Middle frontal gyrus (tissue), 1 donor: ENCODE measurements around the gene ERBB4.
"Not testable (repeated sequence)": the region's sequence is repeated elsewhere in the genome, so short reads cannot be mapped to it uniquely, and the experiment has no call there.

Experiments used
- DNase-seq: peaks from one replicate; pipeline ENCODE4 v3.0.0-alpha.2; 2015; ENCODE audit warnings: low spot score; ENCODE audit errors: extremely low spot score

ERBB4 gene

GRCh38 chr2:211620986-211621385, 917.6 kb downstream of the ERBB4 start:
- DNase-seq: no peak

- no peak for DNase-seq
These were observed 920.8 kb downstream of the ERBB4 start for GRCh38 chr2:211617803-211618202.

DNA sequence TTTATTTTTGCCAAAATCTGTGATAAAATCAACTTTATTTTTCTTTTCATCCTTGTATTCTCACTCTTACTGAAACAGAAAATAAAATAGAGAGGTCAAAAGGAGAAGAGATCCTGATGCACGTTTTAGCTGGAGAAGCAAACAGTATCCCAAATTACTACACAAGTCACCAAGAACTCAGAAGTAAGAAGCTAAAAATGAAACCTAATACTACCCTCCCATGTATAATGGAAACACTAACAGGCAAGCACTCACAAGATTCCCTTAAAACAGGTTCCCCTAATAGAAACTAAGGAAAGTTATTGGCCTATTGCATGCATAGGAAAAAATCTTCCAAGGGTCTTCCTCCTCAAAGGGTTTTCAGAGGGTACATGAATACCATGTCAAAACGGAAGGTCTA, 927.0 kb downstream of the ERBB4 start:
- DNase-seq: no peak

DNA sequence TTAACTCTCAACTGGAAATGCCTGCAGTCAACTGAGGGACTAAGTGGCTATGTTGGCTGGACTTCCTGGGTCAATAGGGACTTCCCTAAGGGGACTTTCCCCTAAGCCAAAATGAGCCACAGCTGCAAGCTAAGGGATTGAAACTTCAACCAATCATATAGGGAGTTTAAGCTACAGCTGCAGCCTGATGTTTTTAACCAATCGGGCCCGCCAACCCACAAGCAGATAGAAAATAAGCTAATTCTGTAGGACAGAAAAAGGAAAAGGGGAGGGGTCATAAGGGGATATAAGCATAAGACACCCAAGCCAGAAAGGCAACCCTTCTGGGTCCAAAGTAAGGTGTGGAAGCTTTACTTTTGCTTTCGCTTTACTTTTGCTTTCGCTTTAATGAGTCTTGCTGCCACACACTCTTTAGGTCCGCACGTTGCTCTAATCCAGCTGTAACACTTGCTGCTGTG, 927.5 kb downstream of the ERBB4 start:
- no peak for DNase-seq

- DNase-seq: no peak
These were observed 929.5 kb downstream of the ERBB4 start for GRCh38 chr2:211609127-211609526.

GRCh38 chr2:211599146-211599545, 939.5 kb downstream of the ERBB4 start:
- DNase-seq: no peak

- DNase-seq: no peak
These were observed 940.4 kb downstream of the ERBB4 start for GRCh38 chr2:211598238-211598637.

GRCh38 chr2:211592006-211592405, 946.6 kb downstream of the ERBB4 start:
- not testable (repeated sequence) for DNase-seq

- DNase-seq: no peak
These were observed 947.2 kb downstream of the ERBB4 start for GRCh38 chr2:211591426-211591825.

DNA sequence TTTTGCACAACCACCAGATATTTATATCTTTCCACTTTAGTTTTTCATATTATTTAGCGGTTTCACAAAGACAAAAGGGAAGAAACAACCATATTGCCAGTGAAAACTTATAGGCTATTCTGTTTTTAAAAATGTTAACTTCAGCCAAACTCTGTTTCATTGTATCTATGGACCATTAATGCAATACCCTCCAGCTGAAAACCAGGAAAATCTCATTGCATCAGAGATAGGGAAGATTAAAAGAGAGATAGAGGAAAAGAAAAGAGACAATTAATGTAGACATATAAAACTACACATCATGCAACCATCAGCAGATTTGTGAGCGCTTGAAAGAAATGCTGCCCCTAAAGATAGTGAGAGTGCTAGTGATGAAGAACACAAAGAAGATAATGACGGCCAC, 970.2 kb downstream of the ERBB4 start:
- DNase-seq: no peak

DNA sequence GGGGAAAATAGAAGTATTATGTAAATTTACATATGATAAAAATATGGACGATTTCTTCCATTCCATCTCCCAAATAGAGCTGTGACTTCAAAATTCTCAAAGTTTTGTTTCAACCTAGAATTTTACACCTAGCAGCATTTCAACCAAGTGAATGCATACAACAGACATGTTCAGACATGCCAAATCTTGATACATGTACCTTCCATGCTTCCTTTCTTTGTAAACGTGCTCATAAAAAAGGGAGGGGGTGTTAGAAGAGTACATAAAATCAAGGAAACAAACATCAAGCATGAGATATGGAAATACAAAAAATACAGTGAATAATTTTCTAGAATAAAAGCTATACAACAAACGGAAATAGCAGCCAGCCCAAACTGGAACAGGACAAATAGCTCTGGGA, 974.2 kb downstream of the ERBB4 start:
- DNase-seq: no peak

GRCh38 chr2:211545582-211545981, 993.0 kb downstream of the ERBB4 start:
- no peak for DNase-seq

- DNase-seq: no peak
These were observed 1004.0 kb downstream of the ERBB4 start for GRCh38 chr2:211534632-211535031.

- not testable (repeated sequence) for DNase-seq
These were observed 1014.4 kb downstream of the ERBB4 start for GRCh38 chr2:211524248-211524647.

- no peak for DNase-seq
These were observed 1022.1 kb downstream of the ERBB4 start for GRCh38 chr2:211516537-211516936.

GRCh38 chr2:211514049-211514448, 1024.6 kb downstream of the ERBB4 start:
- DNase-seq: no peak

GRCh38 chr2:211513446-211513845, 1025.2 kb downstream of the ERBB4 start:
- no peak for DNase-seq

GRCh38 chr2:211512806-211513205, 1025.8 kb downstream of the ERBB4 start:
- DNase-seq: no peak

DNA sequence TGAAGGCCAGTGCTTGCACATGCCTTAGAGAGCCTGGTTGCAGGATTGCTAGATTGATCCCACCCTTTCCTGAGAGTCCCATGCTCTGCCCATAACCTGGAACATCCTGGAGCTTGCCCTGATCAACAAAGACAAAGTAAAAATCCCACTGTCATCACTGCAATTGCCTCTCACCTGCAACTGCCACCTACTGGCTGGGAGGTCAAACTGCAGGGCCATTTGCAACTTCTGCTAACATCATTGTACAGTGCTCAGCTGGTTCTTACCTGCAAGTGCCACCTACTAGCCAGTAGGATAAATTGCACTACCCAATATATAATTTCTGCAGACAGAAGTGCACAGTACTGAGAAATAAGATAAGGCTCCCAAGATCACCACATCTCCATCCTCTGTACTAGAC, 1034.7 kb downstream of the ERBB4 start:
- no peak for DNase-seq

- no peak for DNase-seq
These were observed 1035.4 kb downstream of the ERBB4 start for GRCh38 chr2:211503198-211503597.

- DNase-seq: no peak
These were observed 1039.9 kb downstream of the ERBB4 start for GRCh38 chr2:211498551-211499205.

DNA sequence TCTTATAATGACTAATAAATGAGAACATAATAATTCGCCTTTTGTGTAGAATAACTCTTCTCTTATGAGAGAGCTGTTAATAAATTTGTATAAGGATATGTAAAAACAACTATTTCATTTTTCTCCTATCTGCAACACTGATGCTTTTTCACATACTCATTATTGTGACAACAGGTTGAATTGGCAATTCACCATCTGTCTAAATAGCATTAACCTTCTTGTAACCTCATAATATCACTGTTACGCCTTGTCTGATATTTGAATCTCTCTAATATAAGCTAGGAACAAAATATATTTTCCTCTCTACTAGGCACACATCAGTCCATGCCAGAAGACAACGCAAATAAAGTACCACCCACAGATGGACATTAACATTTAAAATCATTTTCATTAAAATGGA, 1043.3 kb downstream of the ERBB4 start:
- DNase-seq: no peak

DNA sequence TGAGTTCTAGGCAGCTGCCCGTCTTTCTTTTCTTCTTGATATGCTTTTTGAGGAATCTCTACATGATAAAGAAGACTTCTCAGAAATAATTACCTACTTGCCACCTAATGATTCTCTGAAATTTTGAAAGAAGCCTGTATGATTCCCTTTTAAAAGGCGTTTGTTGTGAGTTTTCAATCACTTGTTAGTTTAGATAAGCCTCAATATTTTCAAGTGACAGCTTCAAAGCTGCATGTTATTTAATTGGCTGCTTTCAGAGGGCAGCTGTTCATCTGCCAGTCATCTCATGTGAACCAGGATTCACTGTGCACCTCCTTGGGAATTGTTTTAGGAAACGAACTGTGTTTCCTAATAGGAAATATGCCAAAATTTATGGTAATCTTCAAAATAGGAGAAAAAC, 1044.1 kb downstream of the ERBB4 start:
- DNase-seq: no peak

GRCh38 chr2:211494085-211494484, 1044.5 kb downstream of the ERBB4 start:
- no peak for DNase-seq
